GM12891 (cell line): ENCODE data around the gene INHBC.
A peak's percentile ranks its signal among the peaks of the same experiment; 100 is the strongest.

Experiments used
- DNase-seq: peaks from one replicate; pipeline ENCODE4 v3.0.0; 2011; ENCODE audit warnings: low spot score; ENCODE audit not compliant: insufficient read length
- FAIRE-seq: peaks from 2 replicates; lab custom pipeline; 2011; peaks lifted over from hg19 to GRCh38; lab: Jason Lieb, UNC
- PAX5 ChIP-seq: IDR thresholded peaks from 2 replicates; pipeline ENCODE4 v1.6.1; 2011; ENCODE audit warnings: low read length, moderate library complexity, mild to moderate bottlenecking; ENCODE audit not compliant: insufficient read depth, severe bottlenecking
- POLR2A ChIP-seq: IDR thresholded peaks from 2 replicates; pipeline ENCODE4 v1.6.1; 2011; ENCODE audit warnings: low read depth, low read length, control low read depth
- POLR2AphosphoS5 ChIP-seq: IDR thresholded peaks from 2 replicates; pipeline ENCODE4 v1.6.1; 2011; ENCODE audit warnings: low read depth, low read length, control low read depth
- POU2F2 ChIP-seq: IDR thresholded peaks from 2 replicates; pipeline ENCODE4 v1.6.1; 2011; ENCODE audit warnings: low read depth, mild to moderate bottlenecking, control low read depth, low read length, moderate library complexity
- SPI1 ChIP-seq: IDR thresholded peaks from 2 replicates; pipeline ENCODE4 v1.6.1; 2011; ENCODE audit warnings: low read depth, low read length, control low read depth
- TAF1 ChIP-seq: IDR thresholded peaks from 2 replicates; pipeline ENCODE4 v1.6.1; 2011; ENCODE audit warnings: low read depth, low read length, control low read depth

INHBC gene

GRCh38 chr12:57444744-57445143 lies 10.2 kb downstream of the INHBC start:
- FAIRE-seq (no peak), DNase-seq (no peak)
- TF ChIP-seq SPI1 (no peak), POLR2A (no peak), PAX5 (no peak), POLR2AphosphoS5 (no peak), TAF1 (no peak), POU2F2 (no peak)

- DNase-seq (no peak), FAIRE-seq (no peak)
- TF ChIP-seq POU2F2 (no peak), POLR2A (no peak), TAF1 (no peak), PAX5 (no peak), POLR2AphosphoS5 (no peak), SPI1 (no peak)
Measured at GRCh38 chr12:57446292-57446960, 11.8 kb downstream of the INHBC start.

GRCh38 chr12:57448669-57449068 lies 14.1 kb downstream of the INHBC start:
- DNase-seq, result no peak
- no peak for TF ChIP-seq SPI1
- no peak for TF ChIP-seq POU2F2
- TF ChIP-seq PAX5, result no peak
- TF ChIP-seq TAF1, result no peak
- TF ChIP-seq POLR2AphosphoS5, result no peak
- no peak for TF ChIP-seq POLR2A
- FAIRE-seq, result no peak

GRCh38 chr12:57449375-57449774 lies 14.8 kb downstream of the INHBC start:
- TF ChIP-seq POLR2A (no peak), PAX5 (no peak), POLR2AphosphoS5 (no peak), TAF1 (no peak), POU2F2 (no peak), SPI1 (no peak)
- no peak for DNase-seq
- FAIRE-seq, result no peak

GRCh38 chr12:57450057-57450456 lies 15.5 kb downstream of the INHBC start:
- no peak for DNase-seq
- TF ChIP-seq POLR2A (no peak), POLR2AphosphoS5 (no peak), SPI1 (no peak), TAF1 (no peak), POU2F2 (no peak), PAX5 (no peak)
- FAIRE-seq, result no peak

GRCh38 chr12:57451233-57451778 lies 16.7 kb downstream of the INHBC start:
- FAIRE-seq, result no peak
- TF ChIP-seq POLR2A, result no peak
- no peak for TF ChIP-seq PAX5
- no peak for TF ChIP-seq SPI1
- TF ChIP-seq TAF1, result no peak
- TF ChIP-seq POLR2AphosphoS5, result no peak
- TF ChIP-seq POU2F2, result no peak
- DNase-seq, result no peak

- TF ChIP-seq PAX5 (no peak), POLR2AphosphoS5 (no peak), POU2F2 (no peak), TAF1 (no peak), POLR2A (no peak), SPI1 (no peak)
- FAIRE-seq (no peak), DNase-seq (no peak)
Measured at GRCh38 chr12:57452181-57452936, 17.8 kb downstream of the INHBC start.

- DNase-seq (no peak), FAIRE-seq (peak; percentile 66)
- TF ChIP-seq PAX5 (no peak), POU2F2 (no peak), SPI1 (no peak), POLR2AphosphoS5 (no peak), POLR2A (no peak), TAF1 (no peak)
Measured at GRCh38 chr12:57452937-57453509, 18.4 kb downstream of the INHBC start.

GRCh38 chr12:57454213-57454565 lies 19.6 kb downstream of the INHBC start:
- FAIRE-seq, result no peak

More at GRCh38 chr12:57454213-57454565, 19.6 kb downstream of the INHBC start:
- DNase-seq, result no peak
- no peak for TF ChIP-seq SPI1
- no peak for TF ChIP-seq POLR2A
- TF ChIP-seq POLR2AphosphoS5, result no peak
- no peak for TF ChIP-seq PAX5
- no peak for TF ChIP-seq TAF1
- TF ChIP-seq POU2F2, result no peak
